HEK293 (cell line): ENCODE data around the gene NRSN2.

Source experiments
- CTCF ChIA-PET: fragments of 350-600 bp; formaldehyde crosslinking; extraction: SDS; loops from one replicate; lab custom pipeline; 2021; ENCODE audit warnings: antibody characterized with exemption; lab: Yijun Ruan, JAX
- POLR2A ChIA-PET: fragments of 300-600 bp; formaldehyde crosslinking; extraction: SDS; loops from one replicate; lab custom pipeline; 2020; ENCODE audit warnings: antibody characterized with exemption, inconsistent platforms; lab: Yijun Ruan, JAX
- H3K27ac ChIP-seq: fragments of 200-500 bp; sonication (Bioruptor generic); 2 replicates; pipeline ENCODE4 v1.5.1; 2014; ENCODE audit warnings: low read depth, low read length, control low read depth, inconsistent platforms; ENCODE audit errors: extremely low read depth
- H3K36me3 ChIP-seq, 2 experiments: fragments of 200-500 bp in 1 of 2; sonication (Bioruptor generic) in 1 of 2; 1 replicate in 1 of 2; 2 replicates in 1 of 2; pipeline ENCODE4 v1.5.1; 2014 to 2017; ENCODE audit warnings: inconsistent platforms in 2 of 2, low read length in 2 of 2; ENCODE audit not compliant: control insufficient read depth in 2 of 2, insufficient read depth in 1 of 2
- H3K4me1 ChIP-seq: fragments of 200-500 bp; sonication (Bioruptor generic); 2 replicates; pipeline ENCODE4 v1.5.1; 2014; ENCODE audit warnings: mild to moderate bottlenecking, low read length, inconsistent platforms; ENCODE audit not compliant: control insufficient read depth, insufficient read depth
- H3K4me3 ChIP-seq: 2 replicates; pipeline ENCODE4 v1.5.1; 2011; ENCODE audit warnings: low read depth, mild to moderate bottlenecking, control low read depth, low read length, moderate library complexity
- H3K9me3 ChIP-seq: fragments of 200-500 bp; sonication (Bioruptor generic); 2 replicates; pipeline ENCODE4 v1.5.1; 2014; ENCODE audit warnings: low read depth, low read length, inconsistent platforms; ENCODE audit not compliant: control insufficient read depth, insufficient read depth
- PBX3 ChIP-seq: sonication (generic); formaldehyde crosslinking; IDR thresholded peaks from 2 replicates; pipeline ENCODE4 v1.8.1; 2022; ENCODE audit warnings: mild to moderate bottlenecking, moderate library complexity, missing genetic modification reagents
- PRDM10 ChIP-seq: fragments of 450-650 bp; formaldehyde crosslinking; IDR thresholded peaks from 2 replicates; pipeline ENCODE4 v1.5.1; 2016; ENCODE audit warnings: missing biosample characterization, missing genetic modification characterization
- ZBTB6 ChIP-seq: fragments of 450-650 bp; formaldehyde crosslinking; IDR thresholded peaks from 2 replicates; pipeline ENCODE4 v1.5.1; 2017; ENCODE audit warnings: missing biosample characterization, missing genetic modification characterization
- ZNF280C ChIP-seq: fragments of 450-650 bp; formaldehyde crosslinking; IDR thresholded peaks from 2 replicates; pipeline ENCODE4 v1.5.1; 2016; ENCODE audit warnings: missing biosample characterization, missing genetic modification characterization
- ZNF362 ChIP-seq: fragments of 450-650 bp; formaldehyde crosslinking; IDR thresholded peaks from 2 replicates; pipeline ENCODE4 v1.5.1; 2016; ENCODE audit warnings: missing biosample characterization, missing genetic modification characterization
- ZNF398 ChIP-seq: fragments of 450-650 bp; formaldehyde crosslinking; IDR thresholded peaks from 2 replicates; pipeline ENCODE4 v1.5.1; 2017; ENCODE audit warnings: missing biosample characterization, missing genetic modification characterization
- ZNF426 ChIP-seq: fragments of 450-650 bp; formaldehyde crosslinking; IDR thresholded peaks from 2 replicates; pipeline ENCODE4 v1.5.1; 2017; ENCODE audit warnings: missing biosample characterization, missing genetic modification characterization, mild to moderate bottlenecking, inconsistent platforms, moderate library complexity
- ZNF692 ChIP-seq: fragments of 450-650 bp; formaldehyde crosslinking; IDR thresholded peaks from 2 replicates; pipeline ENCODE4 v1.5.1; 2016; ENCODE audit warnings: missing biosample characterization, missing genetic modification characterization

The NRSN2 gene

GRCh38 chr20:327186-328026, 19.5 kb upstream of the NRSN2 start (continued):
- peak; percentile 64 for TF ChIP-seq PRDM10 (tag by site-specific recombination)
- TF ChIP-seq ZNF692 (tag by site-specific recombination), result peak; percentile 100
- TF ChIP-seq ZBTB6 (tag by site-specific recombination), result peak; percentile 66
- TF ChIP-seq ZNF280C (tag by site-specific recombination), result no peak
- TF ChIP-seq ZNF398, result peak; percentile 93
- no peak for TF ChIP-seq PBX3 (CRISPR knock-in tag)

GRCh38 chr20:328027-328974, 18.6 kb upstream of the NRSN2 start:
- no peak overlapping the region for H3K4me3 ChIP-seq
- peaks cover 10% of the 10 kb centered on the region for H3K4me1 ChIP-seq
- H3K9me3 ChIP-seq, result no peaks in the 10 kb centered on the region
- peak overlapping the region; percentile 53; the same call in 1 of the 2 replicates for H3K27ac ChIP-seq
- POLR2A ChIA-PET, result interaction anchor here (1.9 kb wide), 1 partner anchor 18 kb away, joined by 4 read pairs; no protein-coding TSS in a partner anchor
- peaks cover 0 to 5% of the 10 kb centered on the region in 2 experiments; a peak in 1 of 3 replicates for H3K36me3 ChIP-seq
- no peak for TF ChIP-seq ZNF426 (tag by site-specific recombination)
- TF ChIP-seq ZNF362 (tag by site-specific recombination), result peak; percentile 56; the same call in 1 of the 2 replicates
- CTCF ChIA-PET, result interaction anchor here (0.6 to 3.6 kb wide), 8 partner anchors 14 to 91 kb away, joined by 3 to 21 read pairs (median 4); no protein-coding TSS in a partner anchor
